K562 (cell line): Measurements from ENCODE around the gene LRRC27. TPM values are rescaled to one million over a fixed set of nuclear protein-coding genes. Genes with fewer than 3 reads are reported as not detected.

ENCODE experiments used
- ATAC-seq: fragments of 200-7000 bp; cut with Tn5 transposase; 3 replicates; pipeline ENCODE4 v1.9.1; 2020; ENCODE audit warnings: moderate library complexity
- BruUV-seq: library from RNA; stranded (reverse); fragments of 400-500 nt; replicated peaks from 2 replicates; lab custom pipeline; 2021; lab: Mats Ljungman, UMichigan
- CTCF ChIA-PET: fragments of 300-600 bp; formaldehyde crosslinking; extraction: SDS; loops from one replicate; lab custom pipeline; 2021; ENCODE audit warnings: low intra/inter-chr PET ratio; lab: Yijun Ruan, JAX
- POLR2A ChIA-PET: fragments of 300-600, 350-650 bp; sonication (Branson Sonifier 250); formaldehyde crosslinking; extraction: SDS; loops from one replicate; lab custom pipeline; 2021; ENCODE audit warnings: antibody characterized with exemption, inconsistent platforms; lab: Yijun Ruan, JAX
- DNase-seq, 4 experiments: peaks; one replicate each; pipeline versions ENCODE4 v3.0.0 to v3.0.0-alpha.2; 2011 to 2018; ENCODE audit warnings: low spot score in 3 of 4, mixed read lengths in 3 of 4; ENCODE audit errors: extremely low read depth in 1 of 4
- FAIRE-seq: peaks from 2 replicates; lab custom pipeline; 2011; peaks lifted over from hg19 to GRCh38; lab: Jason Lieb, UNC
- H2AFZ ChIP-seq: 2 replicates; pipeline ENCODE4 v1.6.0; 2011; ENCODE audit warnings: low read depth, low read length, control low read depth, inconsistent platforms
- H3K27ac ChIP-seq: fragments of 200-600 bp; 3 replicates; pipeline ENCODE4 v1.8.0; 2011; ENCODE audit warnings: low read depth, mild to moderate bottlenecking, control low read depth, inconsistent platforms, low read length, moderate library complexity, mixed read lengths; ENCODE audit errors: extremely low read depth
- H3K27me3 ChIP-seq, 2 experiments: fragments of 300-600 bp in 1 of 2; 2 replicates in 1 of 2; 3 replicates in 1 of 2; pipeline versions ENCODE4 v1.6.0 to v1.8.0; 2011; ENCODE audit warnings: inconsistent platforms in 2 of 2, low read length in 2 of 2, mild to moderate bottlenecking in 1 of 2, mixed read lengths in 1 of 2, moderate library complexity in 1 of 2; ENCODE audit not compliant: control insufficient read depth in 2 of 2, insufficient read depth in 2 of 2
- H3K36me3 ChIP-seq: fragments of 300-600 bp; 3 replicates; pipeline ENCODE4 v1.8.0; 2011; ENCODE audit warnings: mild to moderate bottlenecking, low read length, inconsistent platforms; ENCODE audit not compliant: control insufficient read depth, insufficient read depth
- H3K4me1 ChIP-seq, 2 experiments: fragments of 200-600 bp in 1 of 2; replicated peaks in 1 of 2; 2 replicates in 1 of 2; 3 replicates in 1 of 2; pipeline versions ENCODE4 v1.5.1 to v1.8.0; 2011; ENCODE audit warnings: inconsistent platforms in 2 of 2, low read length in 2 of 2, mild to moderate bottlenecking in 1 of 2, mixed read lengths in 1 of 2, moderate library complexity in 1 of 2; ENCODE audit not compliant: control insufficient read depth in 2 of 2, insufficient read depth in 2 of 2
- H3K4me2 ChIP-seq: 2 replicates; pipeline ENCODE4 v1.6.1; 2011; ENCODE audit warnings: low read length, control low read depth, inconsistent platforms, mixed read lengths; ENCODE audit not compliant: insufficient read depth
- H3K4me3 ChIP-seq: fragments of 200-600 bp; sonication (generic), shearing (Covaris generic); 2 replicates; pipeline ENCODE4 v1.5.1; 2016; ENCODE audit warnings: control low read depth, inconsistent platforms
- H3K79me2 ChIP-seq: fragments of 200-600 bp; 3 replicates; pipeline ENCODE4 v1.8.0; 2011; ENCODE audit warnings: low read length, inconsistent platforms; ENCODE audit not compliant: control insufficient read depth, insufficient read depth
- H3K9ac ChIP-seq, 2 experiments: 2 replicates each; pipeline versions ENCODE4 v1.6.0 to v1.6.1; 2011; ENCODE audit warnings: low read depth in 2 of 2, low read length in 2 of 2, control low read depth in 1 of 2, inconsistent platforms in 1 of 2, mild to moderate bottlenecking in 1 of 2, mixed read lengths in 1 of 2; ENCODE audit not compliant: insufficient read depth in 1 of 2
- H3K9me1 ChIP-seq: one replicate; pipeline ENCODE4 v1.6.0; 2011; ENCODE audit warnings: inconsistent platforms, mild to moderate bottlenecking, low read length, moderate library complexity; ENCODE audit not compliant: control insufficient read depth, insufficient read depth
- H3K9me3 ChIP-seq: replicated peaks from 2 replicates; pipeline ENCODE4 v1.5.1; 2011; ENCODE audit warnings: low read depth, low read length, inconsistent platforms; ENCODE audit not compliant: control insufficient read depth, insufficient read depth
- H4K20me1 ChIP-seq: replicated peaks from 2 replicates; pipeline ENCODE4 v1.6.1; 2011; ENCODE audit warnings: low read length, inconsistent platforms, mixed read lengths; ENCODE audit not compliant: control insufficient read depth, insufficient read depth
- BRF1 ChIP-seq: IDR thresholded peaks from 3 replicates; pipeline ENCODE4 v1.6.1; 2011; ENCODE audit warnings: borderline replicate concordance, mild to moderate bottlenecking; ENCODE audit not compliant: insufficient read length; ENCODE audit errors: extremely low read depth
- CEBPB ChIP-seq: fragments of 450-650 bp; IDR thresholded peaks from 2 replicates; pipeline ENCODE4 v1.6.1; 2016; ENCODE audit warnings: missing genetic modification characterization, missing compliant biosample characterization
- MTA2 ChIP-seq: fragments of 450-650 bp; IDR thresholded peaks from 2 replicates; pipeline ENCODE4 v1.6.1; 2016; ENCODE audit warnings: low read depth
- MYNN ChIP-seq, 2 experiments: sonication (generic); formaldehyde crosslinking in 1 of 2; IDR thresholded peaks; 2 replicates each; pipeline versions ENCODE4 v1.5.0 to v1.6.1; 2016 to 2020; ENCODE audit warnings: antibody characterized with exemption in 1 of 2, missing genetic modification reagents in 1 of 2
- POLR2H ChIP-seq: IDR thresholded peaks from 2 replicates; pipeline ENCODE4 v1.6.1; 2016; ENCODE audit warnings: missing genetic modification characterization, low read depth, mild to moderate bottlenecking, control low read depth, missing compliant biosample characterization, moderate library complexity
- RBM22 ChIP-seq: fragments of 200-400 bp; formaldehyde crosslinking; IDR thresholded peaks from 2 replicates; pipeline ENCODE4 v1.6.1; 2018; ENCODE audit warnings: low read length, low read depth; ENCODE audit not compliant: poor library complexity, severe bottlenecking
- RBM25 ChIP-seq: fragments of 200-400 bp; formaldehyde crosslinking; IDR thresholded peaks from 2 replicates; pipeline ENCODE4 v1.6.1; 2018; ENCODE audit warnings: low read length, low read depth, moderate library complexity; ENCODE audit not compliant: severe bottlenecking
- ZC3H11A ChIP-seq: IDR thresholded peaks from 2 replicates; pipeline ENCODE4 v1.6.1; 2012; ENCODE audit warnings: low read depth, low read length, improper control_type of control experiment
- ZNF282 ChIP-seq: sonication (generic); formaldehyde crosslinking; IDR thresholded peaks from 2 replicates; pipeline ENCODE4 v1.8.1; 2023; ENCODE audit warnings: missing genetic modification reagents
- WGBS: fragments of 100-300 bp; shearing (Covaris generic); methylation state at CpG from one replicate; pipeline ENCODE4 v1.1.6; 2016; ENCODE audit warnings: low coverage, mixed read lengths; ENCODE audit not compliant: insufficient coverage; ENCODE audit errors: missing lambda C conversion rate; 5-methylcytosine and 5-hydroxymethylcytosine counted together
- in situ Hi-C: fragments of 300-500 bp; cut with MboI; formaldehyde crosslinking; loops from 4 replicates; pipeline ENCODE4 v1.15.0; 2018; ENCODE audit warnings: inconsistent platforms, mixed read lengths
- intact Hi-C: fragments of 100-400 bp; cut with micrococcal nuclease; formaldehyde crosslinking; loops from 2 replicates; pipeline ENCODE4 v1.14.2; 2022
- polyA plus RNA-seq, 8 experiments: library from polyadenylated mRNA; depleted of rRNA in 4 of 8; stranded (reverse) in 5 of 8; unstranded in 3 of 8; fragments of >200 nt; fragmentation: Nextera tagmentation in 2 of 8; fragmentation: Illumina TruSeq in 1 of 8; extraction: Ambion mirVana in 2 of 8; extraction: Trizol in 1 of 8; gene quantifications; 2 replicates each; pipeline versions ENCODE4 v1.2.1 to v1.2.3, GENCODE V29; 2011 to 2014; ENCODE audit warnings: inconsistent platforms in 1 of 8, missing spikeins in 1 of 8
- total RNA-seq, 7 experiments: library from RNA; depleted of rRNA in 6 of 7; stranded (reverse); fragments of >200 nt in 6 of 7; fragmentation: Illumina TruSeq in 2 of 7; extraction: Trizol in 2 of 7; gene quantifications; 2 replicates each; pipeline versions ENCODE4 v1.2.1 to v1.2.3, GENCODE V29; 2011 to 2021; ENCODE audit warnings: low replicate concordance in 1 of 7
- TF ChIP-seq, protein P1 (sequence below): fragments of 450-650 bp; formaldehyde crosslinking; IDR thresholded peaks from 2 replicates; pipeline ENCODE4 v1.4.0; 2022; ENCODE audit warnings: missing genetic modification characterization
- TF ChIP-seq, protein P2 (sequence below): fragments of 450-650 bp; formaldehyde crosslinking; IDR thresholded peaks from 2 replicates; pipeline ENCODE4 v1.4.0; 2020; ENCODE audit warnings: mild to moderate bottlenecking, moderate library complexity
- TF ChIP-seq, protein P3 (sequence below): fragments of 250-450 bp; sonication (Bioruptor Pico); IDR thresholded peaks from 2 replicates; pipeline ENCODE4 v1.4.0; 2020
- TF ChIP-seq, protein P4 (sequence below): fragments of 450-650 bp; formaldehyde crosslinking; IDR thresholded peaks from 2 replicates; pipeline ENCODE4 v1.4.0; 2022; ENCODE audit warnings: mild to moderate bottlenecking, moderate library complexity

LRRC27 gene
- total and polyA plus RNA-seq, 9 of the 15 experiments (the other 6 are each of a cell fraction or from before 2014, with no cell fraction given): 0.10 to 2.7 (median 1.4) TPM

DNA sequence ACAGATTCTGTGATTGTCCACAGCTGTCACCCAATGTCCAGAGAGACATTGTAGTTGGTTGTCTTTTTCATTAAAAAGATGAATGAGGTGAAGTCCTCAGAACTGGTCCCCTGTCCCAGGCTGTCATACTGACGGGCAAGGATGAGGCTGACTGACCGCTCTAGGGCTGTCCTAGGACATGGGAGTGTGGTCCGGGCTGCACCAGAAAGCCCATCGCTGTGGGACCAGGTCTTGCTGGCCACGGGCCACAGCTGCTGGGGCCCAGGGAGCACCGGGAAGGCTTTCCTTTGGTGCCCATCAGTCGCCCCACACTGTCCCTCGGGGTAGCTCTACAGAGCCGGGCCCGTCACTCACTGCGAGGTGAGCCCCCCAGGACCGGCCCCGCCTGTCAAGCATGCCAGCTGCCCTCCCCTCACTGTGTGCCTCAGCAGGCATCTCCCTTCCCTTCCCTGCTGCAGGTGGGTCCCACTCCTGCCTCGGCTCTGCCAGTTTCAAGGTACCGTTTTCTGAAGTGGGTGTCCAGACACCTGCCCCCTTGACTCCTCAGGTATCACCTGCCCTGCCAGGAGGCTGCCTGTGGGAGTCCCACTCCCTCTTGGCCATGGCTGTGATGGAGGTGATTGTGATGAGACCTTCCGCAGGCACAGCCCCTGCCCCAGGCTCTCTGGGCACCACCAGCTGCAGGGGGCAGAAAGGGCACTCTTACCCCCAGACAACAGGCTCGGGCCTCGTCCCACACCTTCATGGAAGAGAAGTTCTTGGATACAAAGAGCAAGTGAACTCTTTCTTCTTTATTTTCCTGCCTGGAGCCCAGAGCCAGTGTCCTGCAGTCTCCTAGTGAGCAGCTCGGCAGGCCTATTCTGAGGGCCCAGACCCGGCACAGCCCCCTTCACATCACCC is 21.7 kb downstream of the LRRC27 start:
- no peaks in the 10 kb centered on the region for H3K9me3 ChIP-seq
- H4K20me1 ChIP-seq: no peaks in the 10 kb centered on the region
- intact Hi-C loops: no loop called here
- H2AFZ ChIP-seq: no peak overlapping the region
- H3K79me2 ChIP-seq: no peaks in the 10 kb centered on the region
- no peak overlapping the region for H3K4me3 ChIP-seq
- DNase-seq (no peak), FAIRE-seq (no peak), ATAC-seq (peak; percentile 25; the same call in 2 of the 3 replicates)
- H3K9me1 ChIP-seq: no peaks in the 10 kb centered on the region
- no peaks in the 10 kb centered on the region for H3K36me3 ChIP-seq
- CTCF ChIA-PET: interaction anchor here (1.4 kb wide), 1 partner anchor 100 kb away, joined by 5 read pairs; no protein-coding TSS in a partner anchor
- no peaks in the 10 kb centered on the region; a peak in 1 of 5 replicates for H3K27me3 ChIP-seq
- WGBS: 34% methylated on average over 7 of the region's 20 CpGs
- TF ChIP-seq ZC3H11A: no peak
- TF ChIP-seq POLR2H (tag): no peak
- TF ChIP-seq, protein P1, sequence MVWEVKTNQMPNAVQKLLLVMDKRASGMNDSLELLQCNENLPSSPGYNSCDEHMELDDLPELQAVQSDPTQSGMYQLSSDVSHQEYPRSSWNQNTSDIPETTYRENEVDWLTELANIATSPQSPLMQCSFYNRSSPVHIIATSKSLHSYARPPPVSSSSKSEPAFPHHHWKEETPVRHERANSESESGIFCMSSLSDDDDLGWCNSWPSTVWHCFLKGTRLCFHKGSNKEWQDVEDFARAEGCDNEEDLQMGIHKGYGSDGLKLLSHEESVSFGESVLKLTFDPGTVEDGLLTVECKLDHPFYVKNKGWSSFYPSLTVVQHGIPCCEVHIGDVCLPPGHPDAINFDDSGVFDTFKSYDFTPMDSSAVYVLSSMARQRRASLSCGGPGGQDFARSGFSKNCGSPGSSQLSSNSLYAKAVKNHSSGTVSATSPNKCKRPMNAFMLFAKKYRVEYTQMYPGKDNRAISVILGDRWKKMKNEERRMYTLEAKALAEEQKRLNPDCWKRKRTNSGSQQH (CRISPR knock-in tag): no peak
- no peak for TF ChIP-seq CEBPB (tag)
- TF ChIP-seq MTA2: no peak
- TF ChIP-seq, protein P2, sequence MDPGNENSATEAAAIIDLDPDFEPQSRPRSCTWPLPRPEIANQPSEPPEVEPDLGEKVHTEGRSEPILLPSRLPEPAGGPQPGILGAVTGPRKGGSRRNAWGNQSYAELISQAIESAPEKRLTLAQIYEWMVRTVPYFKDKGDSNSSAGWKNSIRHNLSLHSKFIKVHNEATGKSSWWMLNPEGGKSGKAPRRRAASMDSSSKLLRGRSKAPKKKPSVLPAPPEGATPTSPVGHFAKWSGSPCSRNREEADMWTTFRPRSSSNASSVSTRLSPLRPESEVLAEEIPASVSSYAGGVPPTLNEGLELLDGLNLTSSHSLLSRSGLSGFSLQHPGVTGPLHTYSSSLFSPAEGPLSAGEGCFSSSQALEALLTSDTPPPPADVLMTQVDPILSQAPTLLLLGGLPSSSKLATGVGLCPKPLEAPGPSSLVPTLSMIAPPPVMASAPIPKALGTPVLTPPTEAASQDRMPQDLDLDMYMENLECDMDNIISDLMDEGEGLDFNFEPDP (CRISPR knock-in tag): no peak
- no peak for TF ChIP-seq MYNN (IDR thresholded peaks at IDR 0.05)
- no peak for TF ChIP-seq MYNN (CRISPR knock-in tag; IDR thresholded peaks at IDR 0.05)
- TF ChIP-seq, protein P3, sequence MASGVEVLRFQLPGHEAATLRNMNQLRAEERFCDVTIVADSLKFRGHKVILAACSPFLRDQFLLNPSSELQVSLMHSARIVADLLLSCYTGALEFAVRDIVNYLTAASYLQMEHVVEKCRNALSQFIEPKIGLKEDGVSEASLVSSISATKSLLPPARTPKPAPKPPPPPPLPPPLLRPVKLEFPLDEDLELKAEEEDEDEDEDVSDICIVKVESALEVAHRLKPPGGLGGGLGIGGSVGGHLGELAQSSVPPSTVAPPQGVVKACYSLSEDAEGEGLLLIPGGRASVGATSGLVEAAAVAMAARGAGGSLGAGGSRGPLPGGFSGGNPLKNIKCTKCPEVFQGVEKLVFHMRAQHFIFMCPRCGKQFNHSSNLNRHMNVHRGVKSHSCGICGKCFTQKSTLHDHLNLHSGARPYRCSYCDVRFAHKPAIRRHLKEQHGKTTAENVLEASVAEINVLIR: no peak
- no peak for TF ChIP-seq BRF1
- no peak for TF ChIP-seq ZNF282 (CRISPR knock-in tag)
- TF ChIP-seq RBM22: no peak
- no peak for TF ChIP-seq RBM25
- TF ChIP-seq, protein P4, sequence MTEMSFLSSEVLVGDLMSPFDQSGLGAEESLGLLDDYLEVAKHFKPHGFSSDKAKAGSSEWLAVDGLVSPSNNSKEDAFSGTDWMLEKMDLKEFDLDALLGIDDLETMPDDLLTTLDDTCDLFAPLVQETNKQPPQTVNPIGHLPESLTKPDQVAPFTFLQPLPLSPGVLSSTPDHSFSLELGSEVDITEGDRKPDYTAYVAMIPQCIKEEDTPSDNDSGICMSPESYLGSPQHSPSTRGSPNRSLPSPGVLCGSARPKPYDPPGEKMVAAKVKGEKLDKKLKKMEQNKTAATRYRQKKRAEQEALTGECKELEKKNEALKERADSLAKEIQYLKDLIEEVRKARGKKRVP (CRISPR knock-in tag): no peak
- in situ Hi-C loops: no loop called here
- no peak overlapping the region for H3K4me2 ChIP-seq
- no peak overlapping the region for H3K9ac ChIP-seq
- H3K27ac ChIP-seq: no peak overlapping the region
- POLR2A ChIA-PET: no interaction called here
- peaks cover 0 to 28% of the 10 kb centered on the region in 2 experiments; a peak in 2 of 5 replicates for H3K4me1 ChIP-seq
- no TSS peak for BruUV-seq
